Activated naive CD4-positive, alpha-beta T cell treated with anti-CD3 and anti-CD28 coated beads, Interleukin-2, amount 10 ng/mL, durations not matched to agents 7 days and 5 days (primary cell): ENCODE measurements around the gene ITSN1.

Experiments used
- CTCF ChIA-PET: fragments of 350-600 bp; sonication (Branson Sonifier 250); formaldehyde crosslinking; loops from one replicate; lab custom pipeline; 2021; ENCODE audit warnings: antibody characterized with exemption; lab: Charles Lee
- DNase-seq: peaks from one replicate; pipeline ENCODE4 v3.0.0-alpha.2; 2020
- H3K27ac Mint-ChIP-seq: one replicate; pipeline ENCODE4 v1.8.0; 2021; ENCODE audit warnings: mild to moderate bottlenecking, moderate library complexity, mixed read lengths
- H3K27me3 Mint-ChIP-seq: one replicate; pipeline ENCODE4 v1.8.0; 2021; ENCODE audit warnings: mild to moderate bottlenecking, mixed read lengths
- H3K36me3 Mint-ChIP-seq: one replicate; pipeline ENCODE4 v1.8.0; 2021; ENCODE audit warnings: mixed read lengths
- H3K4me1 Mint-ChIP-seq: one replicate; pipeline ENCODE4 v1.8.0; 2021; ENCODE audit warnings: mixed read lengths
- H3K4me3 Mint-ChIP-seq: one replicate; pipeline ENCODE4 v1.8.0; 2021; ENCODE audit warnings: mild to moderate bottlenecking, moderate library complexity, mixed read lengths
- H3K9me3 Mint-ChIP-seq: one replicate; pipeline ENCODE4 v1.8.0; 2021; ENCODE audit warnings: mixed read lengths

The ITSN1 gene

DNA sequence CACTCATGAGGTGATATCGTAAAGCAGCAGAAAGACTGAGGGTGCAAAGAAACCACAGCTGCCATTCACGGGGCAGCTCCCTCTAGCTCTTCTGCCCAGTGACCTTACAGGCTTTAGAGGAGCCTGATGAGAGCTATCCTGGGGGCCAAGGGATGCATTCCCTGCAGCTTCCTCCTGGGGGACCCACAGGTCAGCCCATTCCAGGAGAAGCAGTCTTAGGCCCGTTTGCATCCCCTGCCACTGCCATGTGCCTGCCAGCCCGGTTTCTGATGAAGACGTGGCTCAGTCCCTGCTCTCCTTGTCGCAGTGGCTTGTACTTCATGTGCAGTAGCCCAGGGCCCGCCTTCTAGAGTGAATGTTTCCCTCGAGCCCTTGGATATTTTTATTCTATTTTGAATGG is 250.6 kb downstream of the ITSN1 start:
- Mint-ChIP-seq H3K4me3 (no peak overlapping the region), H3K36me3 (no peaks in the 10 kb centered on the region), H3K27me3 (peaks cover 18% of the 10 kb centered on the region), H3K9me3 (no peaks in the 10 kb centered on the region), H3K4me1 (peaks cover 12% of the 10 kb centered on the region), H3K27ac (no peak overlapping the region)
- DNase-seq, result no peak
- CTCF ChIA-PET, result interaction anchor here (2.1 kb wide), 1 partner anchor 455 kb away, joined by 7 read pairs; no protein-coding TSS in a partner anchor

DNA sequence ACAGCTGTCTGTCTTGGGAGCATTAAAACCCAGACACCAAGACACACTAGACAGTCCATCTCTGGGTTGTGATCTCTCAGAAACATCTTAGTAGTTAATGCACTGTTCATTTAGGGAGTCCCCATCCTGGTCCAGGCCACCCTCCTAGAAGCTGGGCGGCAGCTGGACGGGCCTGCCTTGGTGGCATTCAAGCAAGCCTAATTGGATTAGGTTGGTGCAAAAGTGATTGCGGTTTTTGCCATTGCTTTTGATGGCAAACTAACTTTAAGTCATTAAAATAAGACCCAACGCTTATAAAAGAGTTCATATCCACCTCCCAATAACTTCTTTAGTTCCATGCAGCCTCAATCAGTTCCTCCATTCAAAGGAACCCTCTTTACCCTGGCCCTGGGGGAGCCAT is 251.6 kb downstream of the ITSN1 start:
- CTCF ChIA-PET, result interaction anchor here (2.1 kb wide), 1 partner anchor 454 kb away, joined by 7 read pairs; no protein-coding TSS in a partner anchor
- peaks cover 12% of the 10 kb centered on the region for H3K4me1 Mint-ChIP-seq
- DNase-seq, result no peak
- no peaks in the 10 kb centered on the region for H3K36me3 Mint-ChIP-seq
- no peak overlapping the region for H3K27ac Mint-ChIP-seq
- peaks cover 18% of the 10 kb centered on the region for H3K27me3 Mint-ChIP-seq
- no peaks in the 10 kb centered on the region for H3K9me3 Mint-ChIP-seq
- H3K4me3 Mint-ChIP-seq, result no peak overlapping the region

DNA sequence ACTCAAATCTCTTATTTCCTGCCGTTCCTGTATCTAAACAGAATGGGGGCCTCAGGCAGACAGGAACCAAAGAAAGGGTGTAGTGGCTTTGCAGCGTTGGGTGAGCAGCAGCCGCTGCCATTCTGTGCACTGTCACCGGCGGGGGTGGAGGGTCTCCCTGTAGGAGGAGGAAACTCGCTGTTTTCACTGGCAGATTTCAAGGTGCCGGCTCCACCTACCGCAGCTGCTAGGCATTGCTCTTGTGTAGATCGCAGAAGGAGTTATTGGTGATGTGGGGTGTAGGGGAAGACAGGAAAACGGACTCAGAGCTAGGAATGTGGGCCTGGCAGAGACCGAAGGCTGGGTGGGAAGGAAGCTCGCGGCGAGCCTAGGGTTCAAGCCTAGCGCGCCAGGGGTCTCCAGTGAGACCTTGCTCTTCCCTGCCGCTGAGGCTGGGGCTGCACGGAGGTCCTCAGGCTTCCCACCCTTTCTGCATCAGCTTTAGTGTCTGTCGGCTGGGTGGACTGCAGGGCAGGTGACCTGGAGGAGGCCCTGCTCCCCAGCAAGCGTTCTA is 252.5 kb downstream of the ITSN1 start:
- Mint-ChIP-seq H3K27me3 (peaks cover 18% of the 10 kb centered on the region), H3K4me3 (peak overlapping the region; percentile 13), H3K36me3 (peaks cover 3% of the 10 kb centered on the region), H3K4me1 (peaks cover 15% of the 10 kb centered on the region), H3K9me3 (no peaks in the 10 kb centered on the region), H3K27ac (no peak overlapping the region)
- CTCF ChIA-PET, result interaction anchor here (0.7 to 1.2 kb wide), 2 partner anchors 16 to 453 kb away, joined by 3 to 5 read pairs; no protein-coding TSS in a partner anchor
- DNase-seq, result peak; percentile 74

DNA sequence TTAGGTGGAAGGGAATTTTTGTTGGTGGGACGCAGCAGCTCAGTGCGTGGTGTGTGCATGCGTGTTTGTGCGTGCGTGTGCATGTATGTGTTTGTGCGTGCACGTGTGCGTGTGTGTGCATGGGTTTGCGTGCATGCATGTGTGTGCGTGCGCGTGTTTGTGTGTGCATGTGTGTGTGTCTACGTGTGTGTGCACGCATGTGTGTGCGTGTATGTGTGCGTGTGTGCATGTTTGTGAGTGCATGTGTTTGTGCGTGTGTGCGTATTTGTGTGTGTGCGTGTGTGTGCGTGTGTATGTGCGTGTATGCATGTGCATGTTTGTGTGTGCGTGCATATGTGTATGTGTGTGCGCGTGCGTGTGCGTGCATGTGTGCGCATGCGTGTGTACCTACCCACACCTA is 253.1 kb downstream of the ITSN1 start:
- no peak overlapping the region for H3K27ac Mint-ChIP-seq
- H3K9me3 Mint-ChIP-seq, result no peaks in the 10 kb centered on the region
- H3K4me1 Mint-ChIP-seq, result peaks cover 17% of the 10 kb centered on the region
- DNase-seq, result no peak
- H3K27me3 Mint-ChIP-seq, result peaks cover 18% of the 10 kb centered on the region
- CTCF ChIA-PET, result interaction anchor here (0.7 to 1.2 kb wide), 2 partner anchors 15 to 453 kb away, joined by 3 to 5 read pairs; no protein-coding TSS in a partner anchor
- H3K36me3 Mint-ChIP-seq, result peaks cover 4% of the 10 kb centered on the region
- H3K4me3 Mint-ChIP-seq, result peak overlapping the region; percentile 3

DNA sequence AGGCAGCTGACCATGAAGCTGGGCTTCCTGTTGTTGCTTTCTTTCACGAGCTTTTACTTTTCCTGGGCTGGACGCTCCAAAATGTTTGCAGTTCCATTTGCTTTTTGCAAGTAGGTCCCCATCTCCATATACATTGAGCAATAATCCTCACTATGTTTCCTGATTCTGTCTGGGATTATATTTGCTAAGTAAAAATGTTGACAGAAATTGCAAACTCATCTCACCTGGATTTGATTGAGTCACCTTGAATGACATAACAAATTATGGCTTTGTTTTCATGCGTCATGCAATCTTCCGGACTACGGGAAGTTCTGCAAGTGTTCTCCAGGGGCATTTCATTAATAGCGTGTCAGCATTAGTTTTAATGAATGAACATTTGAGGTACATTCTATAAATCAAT is 254.4 kb downstream of the ITSN1 start:
- Mint-ChIP-seq H3K27me3 (peaks cover 18% of the 10 kb centered on the region), H3K4me3 (no peak overlapping the region), H3K4me1 (peaks cover 24% of the 10 kb centered on the region), H3K36me3 (peaks cover 10% of the 10 kb centered on the region), H3K9me3 (no peaks in the 10 kb centered on the region), H3K27ac (no peak overlapping the region)
- no peak for DNase-seq
- CTCF ChIA-PET, result no interaction called here

DNA sequence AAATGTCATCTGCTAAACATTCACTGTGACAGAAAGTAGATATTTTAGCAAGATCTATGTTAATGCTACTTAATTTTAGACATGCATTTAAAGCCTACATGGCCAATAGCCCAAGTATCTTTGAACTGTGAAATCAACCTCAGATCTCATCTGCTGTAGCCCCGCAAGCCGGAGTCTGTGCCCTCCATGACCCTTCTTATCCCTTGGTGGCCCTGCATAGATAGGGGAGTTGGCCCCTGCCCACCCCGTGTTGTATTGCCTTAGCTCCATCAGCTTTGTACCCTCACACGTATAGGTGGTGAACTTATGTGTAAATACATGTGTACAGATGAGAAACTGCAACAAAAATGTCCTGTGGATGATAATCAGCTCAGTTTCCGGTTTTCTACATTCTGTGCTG is 254.8 kb downstream of the ITSN1 start:
- Mint-ChIP-seq H3K4me1 (peaks cover 28% of the 10 kb centered on the region), H3K27me3 (peaks cover 18% of the 10 kb centered on the region), H3K9me3 (no peaks in the 10 kb centered on the region), H3K27ac (no peak overlapping the region), H3K36me3 (peaks cover 15% of the 10 kb centered on the region), H3K4me3 (no peak overlapping the region)
- DNase-seq, result no peak
- CTCF ChIA-PET, result no interaction called here

DNA sequence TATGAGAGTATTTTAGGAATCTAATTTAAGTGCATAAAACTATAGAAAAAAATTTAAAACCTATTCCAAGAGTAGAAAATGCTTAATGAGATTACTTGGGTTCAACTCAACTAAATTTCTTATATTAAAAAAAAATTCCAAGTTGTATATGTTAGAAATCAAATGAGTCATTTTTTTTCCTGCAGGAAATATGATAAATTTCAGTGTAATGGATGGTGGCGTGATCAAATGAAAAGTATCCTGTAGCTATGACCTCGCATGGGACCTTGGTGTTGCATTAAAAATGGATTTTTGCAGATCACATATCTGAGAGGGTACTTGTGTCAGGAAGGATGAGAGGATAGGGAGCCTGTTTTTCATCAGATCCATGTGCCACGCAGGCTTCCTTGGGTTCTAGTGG is 255.4 kb downstream of the ITSN1 start:
- Mint-ChIP-seq H3K36me3 (peaks cover 20% of the 10 kb centered on the region), H3K4me1 (peaks cover 30% of the 10 kb centered on the region), H3K9me3 (no peaks in the 10 kb centered on the region), H3K4me3 (no peak overlapping the region), H3K27ac (no peak overlapping the region), H3K27me3 (peaks cover 18% of the 10 kb centered on the region)
- CTCF ChIA-PET, result no interaction called here
- no peak for DNase-seq

DNA sequence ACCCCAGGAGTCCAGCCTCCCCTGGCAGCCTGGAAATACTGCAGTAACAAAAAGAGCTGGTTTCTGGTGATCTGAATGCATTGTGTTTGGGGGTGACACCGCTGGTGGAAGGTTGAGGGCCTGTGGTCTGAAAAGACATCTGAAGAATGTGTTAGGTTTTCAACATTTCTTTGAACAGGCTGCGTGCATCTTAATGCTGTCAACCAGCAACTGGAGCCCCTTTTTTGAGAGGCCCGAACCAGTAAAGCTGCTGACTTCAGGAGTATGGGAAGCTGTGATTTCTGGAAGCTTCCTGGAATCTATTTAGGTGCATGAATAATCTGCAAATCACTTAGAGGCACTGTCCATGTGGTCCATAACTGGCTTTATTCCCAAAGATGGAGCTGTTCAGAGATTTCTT is 256.3 kb downstream of the ITSN1 start:
- H3K27me3 Mint-ChIP-seq, result peaks cover 18% of the 10 kb centered on the region
- no peak for DNase-seq
- H3K27ac Mint-ChIP-seq, result no peak overlapping the region
- H3K4me1 Mint-ChIP-seq, result peaks cover 30% of the 10 kb centered on the region
- CTCF ChIA-PET, result interaction anchor here (1.1 kb wide), 1 partner anchor 26 kb away, joined by 3 read pairs; no protein-coding TSS in a partner anchor
- no peaks in the 10 kb centered on the region for H3K9me3 Mint-ChIP-seq
- peaks cover 29% of the 10 kb centered on the region for H3K36me3 Mint-ChIP-seq
- H3K4me3 Mint-ChIP-seq, result no peak overlapping the region

DNA sequence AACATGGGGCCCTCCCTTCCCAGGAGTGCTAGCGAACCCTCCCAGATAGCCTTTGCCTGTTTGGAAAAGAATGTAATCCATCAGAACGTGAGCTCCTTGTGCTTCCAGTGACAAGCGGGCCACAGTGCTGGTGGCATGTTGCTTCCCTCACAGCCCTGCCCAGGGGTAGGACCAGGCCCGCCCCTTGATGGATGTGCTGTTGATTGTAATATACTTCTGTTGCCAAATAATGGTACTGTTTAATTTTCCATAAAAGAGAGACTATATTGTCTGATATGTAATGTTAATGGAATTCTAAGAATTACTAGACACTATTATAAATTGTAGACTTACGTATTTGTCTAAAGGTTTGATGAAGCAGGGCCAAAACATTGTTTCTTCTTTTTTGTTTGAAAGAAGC is 256.9 kb downstream of the ITSN1 start:
- H3K27ac Mint-ChIP-seq, result no peak overlapping the region
- CTCF ChIA-PET, result interaction anchor here (1.1 kb wide), 1 partner anchor 25 kb away, joined by 3 read pairs; no protein-coding TSS in a partner anchor
- H3K4me1 Mint-ChIP-seq, result peaks cover 30% of the 10 kb centered on the region
- H3K27me3 Mint-ChIP-seq, result peaks cover 18% of the 10 kb centered on the region
- no peak for DNase-seq
- peaks cover 33% of the 10 kb centered on the region for H3K36me3 Mint-ChIP-seq
- H3K9me3 Mint-ChIP-seq, result no peaks in the 10 kb centered on the region
- no peak overlapping the region for H3K4me3 Mint-ChIP-seq

DNA sequence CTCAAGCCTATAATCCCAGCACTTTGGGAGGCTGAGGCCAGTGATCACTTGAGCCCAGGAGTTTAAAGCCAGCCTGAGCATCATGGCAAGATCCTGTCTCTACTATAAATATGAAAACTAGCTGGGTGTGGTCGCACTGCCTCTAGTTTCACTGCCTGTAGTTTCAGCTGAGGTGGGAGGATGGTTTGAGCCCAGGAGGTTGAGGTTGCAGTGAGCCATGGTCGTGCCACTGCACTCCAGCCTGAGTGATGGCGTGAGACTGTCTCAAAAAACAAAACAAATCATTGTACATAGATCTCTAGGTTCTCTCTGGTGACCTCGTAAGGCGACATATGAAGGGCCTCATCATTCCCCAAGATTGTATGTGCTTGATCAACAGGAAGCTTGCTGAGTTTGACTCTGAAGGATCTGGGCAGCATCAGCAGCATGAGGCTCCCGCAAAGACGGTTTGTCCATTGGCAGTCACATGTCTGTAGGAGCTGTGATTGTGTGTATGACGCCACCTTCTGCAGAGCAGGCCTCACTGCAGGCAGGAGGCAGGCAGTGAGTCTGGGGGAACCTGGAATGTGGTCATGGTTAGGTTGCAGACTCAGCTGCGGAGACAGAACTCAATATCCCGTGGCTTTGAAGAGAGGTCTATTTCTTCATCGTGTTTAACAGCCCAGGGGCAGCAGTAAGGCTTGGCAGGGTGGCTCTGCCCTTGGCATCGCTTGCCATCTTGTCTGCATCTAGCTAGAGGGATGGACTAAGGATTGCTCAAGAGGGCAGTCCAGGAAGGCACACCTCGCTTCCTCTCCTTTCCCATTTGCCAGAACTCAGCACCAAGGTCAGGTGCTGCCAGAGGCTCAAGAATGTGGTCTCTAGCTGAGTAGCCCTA is 259.3 kb downstream of the ITSN1 start:
- no peaks in the 10 kb centered on the region for H3K27me3 Mint-ChIP-seq
- H3K9me3 Mint-ChIP-seq, result no peaks in the 10 kb centered on the region
- H3K36me3 Mint-ChIP-seq, result peaks cover 50% of the 10 kb centered on the region
- peak; percentile 31 for DNase-seq
- peaks cover 18% of the 10 kb centered on the region for H3K4me1 Mint-ChIP-seq
- CTCF ChIA-PET, result interaction anchor here (1.4 to 1.5 kb wide), 2 partner anchors 22 kb away, joined by 4 to 6 read pairs; no protein-coding TSS in a partner anchor
- H3K27ac Mint-ChIP-seq, result peak overlapping the region; percentile 75
- H3K4me3 Mint-ChIP-seq, result no peak overlapping the region

DNA sequence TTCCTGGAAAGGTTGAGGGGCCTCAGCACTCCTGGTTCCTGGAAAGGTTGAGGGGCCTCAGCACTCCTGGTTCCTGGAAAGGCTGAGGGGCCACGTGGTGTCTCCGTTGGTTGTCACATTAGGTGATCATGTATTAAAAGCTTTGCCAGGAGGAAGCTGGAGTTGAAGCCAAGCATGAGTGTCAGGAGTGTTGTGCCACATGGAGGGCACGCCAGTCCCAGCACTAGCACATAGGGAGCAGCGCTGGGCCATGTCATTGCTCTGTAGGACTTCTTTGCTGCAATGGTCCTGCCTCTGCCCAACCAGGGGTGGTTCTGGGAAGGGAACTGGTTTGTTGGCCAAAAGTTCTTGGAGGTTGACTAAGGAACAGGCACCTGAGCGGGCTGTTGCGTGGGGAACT is 260.0 kb downstream of the ITSN1 start:
- Mint-ChIP-seq H3K4me3 (no peak overlapping the region), H3K27me3 (no peaks in the 10 kb centered on the region), H3K27ac (no peak overlapping the region), H3K36me3 (peaks cover 55% of the 10 kb centered on the region), H3K9me3 (no peaks in the 10 kb centered on the region), H3K4me1 (peaks cover 18% of the 10 kb centered on the region)
- CTCF ChIA-PET, result interaction anchor here (1.4 kb wide), 1 partner anchor 22 kb away, joined by 6 read pairs; no protein-coding TSS in a partner anchor
- no peak for DNase-seq

DNA sequence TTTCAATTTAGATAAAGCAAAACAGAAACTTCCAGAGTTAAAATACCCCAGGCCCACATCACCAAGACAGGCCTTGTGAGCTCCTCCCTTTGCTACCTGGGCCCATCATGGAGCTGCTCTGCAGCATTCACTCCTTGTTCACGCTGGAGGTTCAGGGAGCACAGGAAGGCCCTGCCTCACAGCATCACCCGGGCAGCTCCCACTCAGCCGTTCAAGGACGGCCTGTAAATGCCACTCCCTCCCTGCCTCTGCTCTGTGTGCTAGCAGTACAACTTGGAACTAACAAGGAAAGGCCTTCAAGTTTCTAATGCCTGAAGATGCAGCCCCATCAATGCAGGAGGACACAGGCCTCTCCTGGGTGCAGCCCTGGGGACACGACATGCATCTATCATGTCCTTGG is 261.7 kb downstream of the ITSN1 start:
- H3K9me3 Mint-ChIP-seq, result no peaks in the 10 kb centered on the region
- H3K36me3 Mint-ChIP-seq, result peaks cover 63% of the 10 kb centered on the region
- no peaks in the 10 kb centered on the region for H3K27me3 Mint-ChIP-seq
- no peak overlapping the region for H3K27ac Mint-ChIP-seq
- no peak overlapping the region for H3K4me3 Mint-ChIP-seq
- CTCF ChIA-PET, result no interaction called here
- DNase-seq, result no peak
- peaks cover 18% of the 10 kb centered on the region for H3K4me1 Mint-ChIP-seq

DNA sequence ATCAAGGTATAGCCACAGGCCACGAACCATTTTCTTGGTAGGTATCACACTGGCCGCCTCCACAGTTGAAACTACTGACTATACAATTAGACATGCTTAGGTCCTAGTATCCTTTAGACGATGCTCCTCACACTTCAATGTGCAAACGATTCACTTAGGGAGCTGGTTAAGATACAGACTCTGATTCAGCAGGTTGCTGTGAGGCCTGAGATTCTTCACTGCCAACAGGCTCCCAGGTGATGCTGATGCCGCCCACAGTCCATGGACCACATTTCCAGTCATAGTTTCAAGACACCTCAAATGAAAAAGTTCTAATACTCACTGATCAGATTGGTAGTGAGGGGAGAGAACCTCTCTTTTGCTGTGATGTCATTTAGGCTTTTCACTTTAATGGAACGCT is 266.5 kb downstream of the ITSN1 start:
- H3K27me3 Mint-ChIP-seq, result no peaks in the 10 kb centered on the region
- CTCF ChIA-PET, result no interaction called here
- H3K4me1 Mint-ChIP-seq, result peaks cover 13% of the 10 kb centered on the region
- no peaks in the 10 kb centered on the region for H3K9me3 Mint-ChIP-seq
- no peak overlapping the region for H3K4me3 Mint-ChIP-seq
- H3K36me3 Mint-ChIP-seq, result peaks cover 57% of the 10 kb centered on the region
- no peak for DNase-seq
- H3K27ac Mint-ChIP-seq, result no peak overlapping the region

DNA sequence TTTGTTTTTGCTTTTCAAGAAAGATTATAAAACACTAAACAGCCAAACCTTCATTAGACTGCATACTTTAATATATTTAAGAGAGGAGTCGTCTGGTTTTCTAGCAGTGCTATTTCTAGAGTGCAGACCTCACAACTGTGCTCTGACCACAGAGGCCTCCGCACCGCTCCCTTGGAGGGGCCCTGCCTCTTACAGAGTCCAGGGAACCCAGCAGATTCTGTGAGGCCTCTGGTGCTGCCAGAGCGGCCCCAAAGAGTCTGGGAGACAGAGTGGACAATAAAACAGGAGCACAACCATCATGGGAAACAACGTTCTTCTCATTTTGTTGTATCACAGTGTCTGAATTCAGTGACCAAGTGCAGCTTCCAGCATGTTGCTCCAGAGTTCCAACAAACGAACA is 267.5 kb downstream of the ITSN1 start:
- Mint-ChIP-seq H3K36me3 (peaks cover 54% of the 10 kb centered on the region), H3K4me3 (no peak overlapping the region), H3K27ac (no peak overlapping the region), H3K27me3 (no peaks in the 10 kb centered on the region), H3K4me1 (peaks cover 21% of the 10 kb centered on the region), H3K9me3 (no peaks in the 10 kb centered on the region)
- DNase-seq, result no peak
- CTCF ChIA-PET, result no interaction called here
